ENCODE results near the gene SVOP.

DNA sequence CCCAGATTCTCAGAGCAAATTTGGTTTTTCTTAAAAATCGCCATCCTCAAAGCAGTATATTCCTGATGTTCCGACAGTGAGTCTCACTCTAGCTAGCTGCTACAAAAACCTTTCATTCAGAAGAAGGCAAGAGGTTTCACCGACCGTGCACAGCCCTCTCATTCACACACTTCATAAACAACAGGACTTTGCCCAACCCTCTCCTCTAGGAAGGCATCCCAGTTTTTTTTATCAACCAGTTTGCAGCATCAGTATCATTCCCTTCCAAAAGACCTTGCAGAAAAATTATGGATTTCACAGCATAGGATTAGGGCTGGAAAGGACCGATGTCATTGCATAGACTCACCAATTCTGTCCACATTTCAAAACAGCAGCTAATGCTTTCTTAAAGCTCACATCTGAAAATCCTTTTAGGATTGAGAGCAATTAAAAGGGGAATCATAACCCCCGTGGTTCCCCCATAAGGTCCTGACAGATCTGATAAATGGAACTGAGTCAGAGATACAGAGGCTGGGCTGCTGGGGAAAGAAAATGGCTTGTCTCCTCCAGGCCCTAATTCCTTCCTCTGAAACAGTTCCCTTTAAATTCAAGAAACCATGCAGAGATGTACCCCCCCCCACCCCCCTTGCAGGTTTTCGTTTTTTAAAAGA, 597 bp downstream of the SVOP start:
- TF ChIP-seq POLR2A (IDR thresholded peaks at IDR 0.05) (no peak), POLR2AphosphoS5 (IDR thresholded peaks at IDR 0.05) (no peak), EP300 (IDR thresholded peaks at IDR 0.05) (no peak)
- TF ChIP-seq, protein P1, sequence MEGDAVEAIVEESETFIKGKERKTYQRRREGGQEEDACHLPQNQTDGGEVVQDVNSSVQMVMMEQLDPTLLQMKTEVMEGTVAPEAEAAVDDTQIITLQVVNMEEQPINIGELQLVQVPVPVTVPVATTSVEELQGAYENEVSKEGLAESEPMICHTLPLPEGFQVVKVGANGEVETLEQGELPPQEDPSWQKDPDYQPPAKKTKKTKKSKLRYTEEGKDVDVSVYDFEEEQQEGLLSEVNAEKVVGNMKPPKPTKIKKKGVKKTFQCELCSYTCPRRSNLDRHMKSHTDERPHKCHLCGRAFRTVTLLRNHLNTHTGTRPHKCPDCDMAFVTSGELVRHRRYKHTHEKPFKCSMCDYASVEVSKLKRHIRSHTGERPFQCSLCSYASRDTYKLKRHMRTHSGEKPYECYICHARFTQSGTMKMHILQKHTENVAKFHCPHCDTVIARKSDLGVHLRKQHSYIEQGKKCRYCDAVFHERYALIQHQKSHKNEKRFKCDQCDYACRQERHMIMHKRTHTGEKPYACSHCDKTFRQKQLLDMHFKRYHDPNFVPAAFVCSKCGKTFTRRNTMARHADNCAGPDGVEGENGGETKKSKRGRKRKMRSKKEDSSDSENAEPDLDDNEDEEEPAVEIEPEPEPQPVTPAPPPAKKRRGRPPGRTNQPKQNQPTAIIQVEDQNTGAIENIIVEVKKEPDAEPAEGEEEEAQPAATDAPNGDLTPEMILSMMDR (IDR thresholded peaks at IDR 0.05): no peak
